NCI-H69 (cell line): Measurements from ENCODE around the gene SELENOH.

Source experiments
- DNase-seq: peaks from one replicate; lab custom pipeline; 2025; lab: John Stamatoyannopoulos, UW

Gene SELENOH

DNA sequence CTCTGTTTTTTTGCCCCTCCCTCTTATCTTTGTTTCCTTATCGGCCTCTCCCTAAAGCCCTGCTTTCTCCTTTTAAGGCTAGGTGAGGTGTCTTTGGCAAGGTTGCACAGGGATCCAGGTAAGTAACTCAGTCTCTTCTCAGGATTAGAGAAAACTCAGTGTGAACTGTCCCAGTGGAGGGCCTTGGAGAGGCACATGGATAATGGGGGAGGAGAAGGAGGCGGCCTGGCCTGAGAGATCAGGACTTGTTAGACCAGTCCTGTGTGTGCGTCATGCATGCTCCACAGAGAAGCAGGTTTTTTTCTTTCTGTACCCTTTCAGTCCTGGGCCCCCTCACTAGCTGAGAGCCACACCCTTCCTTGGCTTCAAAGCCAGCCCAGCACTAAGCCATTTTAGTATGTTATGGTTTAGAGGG lies 40.2 kb downstream of the SELENOH start:
- DNase-seq: no peak

GRCh38 chr11:57785072-57785471 lies 43.8 kb downstream of the SELENOH start:
- no peak for DNase-seq

- no peak for DNase-seq
Measured at GRCh38 chr11:57786436-57786835, 45.1 kb downstream of the SELENOH start.

DNA sequence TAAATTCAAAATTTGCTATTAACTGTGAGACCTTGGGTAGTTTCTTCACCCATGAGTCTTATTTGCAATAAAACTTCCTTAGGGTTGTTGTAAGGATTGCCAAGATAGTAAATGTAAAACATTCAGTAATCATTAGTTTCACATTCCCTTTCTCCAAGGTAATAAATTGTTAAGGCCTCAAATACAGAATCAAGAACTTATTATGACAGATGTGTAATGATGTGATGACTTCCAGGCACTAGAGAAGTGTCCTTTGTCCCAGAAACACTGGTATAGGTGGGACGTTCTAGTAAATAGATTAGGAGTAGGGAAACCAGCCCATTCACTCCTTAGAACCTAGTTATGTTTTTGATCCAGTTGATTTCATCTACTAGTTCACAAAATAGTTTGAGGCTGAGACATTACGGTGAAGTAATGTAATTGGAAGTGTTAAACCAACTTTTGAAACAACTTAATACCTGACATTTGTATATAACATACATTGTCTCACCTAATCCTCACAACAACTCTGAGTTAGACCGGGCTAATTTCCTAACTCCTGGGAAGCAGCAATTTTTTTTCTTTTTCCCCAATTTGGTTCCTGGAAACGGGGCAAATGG lies 45.8 kb downstream of the SELENOH start:
- DNase-seq: no peak

DNA sequence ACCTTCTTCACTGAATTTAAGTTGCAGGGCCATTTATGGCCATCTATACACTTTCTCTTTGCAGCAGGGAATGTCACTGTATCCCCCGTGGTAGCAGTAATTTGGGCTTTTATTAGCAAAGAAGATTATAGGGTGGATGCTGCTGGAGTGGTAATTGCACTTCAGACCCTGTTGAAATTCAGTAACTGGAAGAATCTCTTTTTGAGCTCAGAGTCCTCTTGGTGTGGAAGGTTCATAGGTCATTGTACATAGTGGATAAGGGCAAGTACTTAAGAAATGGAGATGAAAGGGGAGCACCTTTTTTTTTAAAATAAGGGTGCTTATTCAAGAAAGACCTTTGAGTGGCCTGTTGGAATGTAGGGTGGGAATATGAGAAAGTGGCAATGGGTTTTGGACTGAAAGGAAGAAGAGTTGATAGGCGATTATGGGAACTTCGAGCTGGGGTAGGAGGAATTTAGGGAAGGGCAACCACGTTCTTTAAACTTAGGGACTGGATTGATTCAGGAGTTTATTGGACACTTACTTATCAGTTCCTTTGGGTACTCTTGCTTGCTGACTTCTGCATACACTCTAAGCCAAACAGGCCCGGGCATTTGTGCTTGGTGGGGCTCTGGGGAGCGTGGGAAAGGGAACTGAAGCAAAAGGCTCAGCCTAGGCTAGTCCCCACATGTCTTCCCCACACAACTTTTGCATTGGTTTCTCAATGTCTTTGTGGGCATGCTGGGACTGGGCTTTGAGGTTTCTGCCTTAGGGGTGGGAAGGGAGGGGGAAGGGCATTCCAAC lies 46.8 kb downstream of the SELENOH start:
- peak; percentile 36 for DNase-seq

DNA sequence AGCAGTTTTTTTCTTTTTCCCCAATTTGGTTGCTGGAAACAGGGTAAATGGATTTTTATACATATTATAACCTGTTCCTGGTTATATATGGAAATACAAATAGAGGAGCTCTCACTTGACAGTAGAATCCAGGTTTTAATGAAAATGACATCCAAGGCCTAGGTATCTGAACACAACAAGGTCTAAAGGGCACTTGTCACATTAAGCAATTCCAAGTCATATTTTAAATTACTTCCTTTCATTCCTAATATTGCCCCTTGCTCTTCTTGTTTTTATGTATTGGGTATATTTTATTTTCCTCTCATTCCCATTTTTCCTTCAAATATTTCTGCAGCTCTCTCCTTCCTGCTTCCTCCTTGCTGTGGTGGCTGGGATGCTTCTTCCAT lies 47.4 kb downstream of the SELENOH start:
- no peak for DNase-seq

- no peak for DNase-seq
Measured at GRCh38 chr11:57791321-57792059, 50.2 kb downstream of the SELENOH start.

GRCh38 chr11:57792060-57792541 lies 50.8 kb downstream of the SELENOH start:
- DNase-seq: no peak

GRCh38 chr11:57792870-57793269 lies 51.6 kb downstream of the SELENOH start:
- no peak for DNase-seq
